GM23338 (cell line): ENCODE measurements around the gene RNF41.

Source experiments
- CTCF ChIP-seq, 2 experiments: fragments of 200-600 bp in 1 of 2; sonication (generic) in 1 of 2; conservative IDR thresholded peaks; 2 replicates each; pipeline versions ENCODE4 v1.5.1 to v1.6.1; 2016 to 2017; ENCODE audit warnings: antibody characterized with exemption in 2 of 2, low read depth in 2 of 2, mild to moderate bottlenecking in 2 of 2, moderate library complexity in 1 of 2
- TF ChIP-seq, protein P1 (sequence below): IDR thresholded peaks from one replicate; pipeline ENCODE4 v1.6.1; 2018; ENCODE audit warnings: antibody characterized with exemption; ENCODE audit not compliant: unreplicated experiment

DNA sequence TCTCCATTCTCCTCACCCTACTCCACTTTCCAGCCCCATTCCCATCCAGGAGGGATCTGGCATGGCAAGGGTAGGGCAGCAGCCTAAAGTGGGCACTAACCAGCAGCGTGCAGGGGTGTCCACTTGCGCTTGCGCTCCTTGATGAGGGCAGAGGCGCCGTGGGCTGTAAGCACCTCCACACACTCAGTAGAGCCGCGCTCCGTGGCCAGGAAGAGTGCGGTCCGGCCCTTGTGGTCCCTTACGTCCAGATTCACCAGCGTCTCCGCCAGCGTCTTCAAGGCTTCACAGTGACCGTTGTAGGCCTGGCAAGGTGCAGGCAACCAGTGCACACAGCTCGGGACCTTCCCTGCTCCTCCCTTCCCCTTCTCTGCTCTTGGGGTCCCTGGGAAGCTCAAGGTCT lies 26.2 kb upstream of the RNF41 start:
- TF ChIP-seq CTCF (conservative IDR thresholded peaks at IDR 0.05; ENCODE audit: low read depth in 2 of 2), result no peak
- TF ChIP-seq, protein P1, sequence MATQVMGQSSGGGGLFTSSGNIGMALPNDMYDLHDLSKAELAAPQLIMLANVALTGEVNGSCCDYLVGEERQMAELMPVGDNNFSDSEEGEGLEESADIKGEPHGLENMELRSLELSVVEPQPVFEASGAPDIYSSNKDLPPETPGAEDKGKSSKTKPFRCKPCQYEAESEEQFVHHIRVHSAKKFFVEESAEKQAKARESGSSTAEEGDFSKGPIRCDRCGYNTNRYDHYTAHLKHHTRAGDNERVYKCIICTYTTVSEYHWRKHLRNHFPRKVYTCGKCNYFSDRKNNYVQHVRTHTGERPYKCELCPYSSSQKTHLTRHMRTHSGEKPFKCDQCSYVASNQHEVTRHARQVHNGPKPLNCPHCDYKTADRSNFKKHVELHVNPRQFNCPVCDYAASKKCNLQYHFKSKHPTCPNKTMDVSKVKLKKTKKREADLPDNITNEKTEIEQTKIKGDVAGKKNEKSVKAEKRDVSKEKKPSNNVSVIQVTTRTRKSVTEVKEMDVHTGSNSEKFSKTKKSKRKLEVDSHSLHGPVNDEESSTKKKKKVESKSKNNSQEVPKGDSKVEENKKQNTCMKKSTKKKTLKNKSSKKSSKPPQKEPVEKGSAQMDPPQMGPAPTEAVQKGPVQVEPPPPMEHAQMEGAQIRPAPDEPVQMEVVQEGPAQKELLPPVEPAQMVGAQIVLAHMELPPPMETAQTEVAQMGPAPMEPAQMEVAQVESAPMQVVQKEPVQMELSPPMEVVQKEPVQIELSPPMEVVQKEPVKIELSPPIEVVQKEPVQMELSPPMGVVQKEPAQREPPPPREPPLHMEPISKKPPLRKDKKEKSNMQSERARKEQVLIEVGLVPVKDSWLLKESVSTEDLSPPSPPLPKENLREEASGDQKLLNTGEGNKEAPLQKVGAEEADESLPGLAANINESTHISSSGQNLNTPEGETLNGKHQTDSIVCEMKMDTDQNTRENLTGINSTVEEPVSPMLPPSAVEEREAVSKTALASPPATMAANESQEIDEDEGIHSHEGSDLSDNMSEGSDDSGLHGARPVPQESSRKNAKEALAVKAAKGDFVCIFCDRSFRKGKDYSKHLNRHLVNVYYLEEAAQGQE, result no peak
